ENCODE measurements around the gene FAM186B. TPM values are rescaled to one million over a fixed set of nuclear protein-coding genes. Genes with fewer than 3 reads are reported as not detected.
"Not testable (repeated sequence)": the region's sequence is repeated elsewhere in the genome, so short reads cannot be mapped to it uniquely, and the experiment has no call there.

Gene FAM186B
- polyA plus RNA-seq, 1 donor: 1.8 TPM

DNA sequence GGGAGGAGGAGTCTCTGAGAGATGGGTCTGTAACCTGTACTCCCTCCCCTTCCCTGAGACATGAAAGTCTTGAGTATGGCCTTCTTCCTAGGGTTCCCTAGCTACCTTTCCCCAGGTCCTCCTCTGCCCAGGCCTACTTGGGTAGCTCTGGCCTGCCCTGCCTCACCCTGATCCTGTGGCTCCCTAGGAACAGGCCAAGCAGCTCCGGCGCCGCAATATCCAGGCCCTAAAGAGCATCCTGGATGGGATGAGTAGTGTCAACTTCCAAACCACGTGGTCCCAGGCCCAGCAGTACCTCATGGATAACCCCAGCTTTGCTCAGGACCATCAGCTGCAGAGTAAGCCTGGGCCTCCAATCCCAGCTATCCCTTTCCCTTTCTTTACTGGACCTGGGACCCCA lies 30.2 kb upstream of the FAM186B start:
- DNase-seq (ENCODE audit: low read depth): no peak

DNA sequence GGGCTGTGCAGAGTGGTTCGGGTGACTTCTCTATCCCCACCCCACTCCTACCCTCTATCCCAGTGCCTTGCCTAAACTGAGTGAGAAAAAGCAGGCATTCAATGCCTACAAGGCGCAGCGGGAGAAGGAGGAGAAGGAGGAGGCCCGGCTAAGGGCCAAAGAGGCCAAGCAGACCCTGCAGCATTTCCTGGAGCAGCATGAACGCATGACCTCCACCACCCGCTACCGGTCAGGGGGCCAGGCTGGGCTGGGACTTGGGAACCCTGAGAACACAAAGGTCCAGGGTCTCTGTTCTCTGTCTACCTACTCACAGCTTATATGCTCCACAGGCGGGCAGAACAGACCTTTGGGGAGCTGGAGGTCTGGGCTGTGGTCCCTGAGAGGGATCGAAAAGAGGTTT lies 29.6 kb upstream of the FAM186B start:
- DNase-seq (ENCODE audit: low read depth): no peak

DNA sequence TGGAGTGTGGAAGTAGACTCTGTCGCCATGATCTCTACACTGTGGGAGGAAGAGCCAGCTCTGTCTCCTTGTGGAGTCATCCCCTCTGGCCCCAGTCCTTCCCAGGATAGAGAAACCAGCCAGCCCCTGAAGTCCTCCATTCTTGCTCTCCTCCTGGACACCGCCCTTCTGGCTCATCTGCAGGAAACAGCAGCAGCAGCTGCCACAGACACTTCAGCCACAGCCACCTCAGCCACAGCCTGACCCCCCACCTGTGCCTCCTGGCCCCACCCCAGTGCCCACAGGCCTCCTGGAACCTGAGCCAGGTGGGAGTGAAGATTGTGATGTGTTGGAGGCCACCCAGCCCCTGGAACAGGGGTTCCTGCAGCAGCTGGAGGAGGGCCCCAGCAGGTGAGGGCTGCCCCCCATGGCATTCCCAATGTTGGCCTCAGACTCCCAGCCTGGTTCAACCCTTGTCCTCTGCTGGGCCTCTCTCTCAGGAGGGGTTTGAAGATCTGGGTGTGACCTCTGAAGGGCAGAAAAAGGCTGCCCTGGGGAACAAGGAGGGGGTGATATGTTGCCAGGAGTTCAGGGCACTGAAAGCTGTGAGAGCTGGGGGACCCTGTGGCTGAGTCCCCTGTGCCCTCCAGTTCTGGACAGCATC lies 28.4 kb upstream of the FAM186B start:
- DNase-seq (ENCODE audit: low read depth): no peak

DNA sequence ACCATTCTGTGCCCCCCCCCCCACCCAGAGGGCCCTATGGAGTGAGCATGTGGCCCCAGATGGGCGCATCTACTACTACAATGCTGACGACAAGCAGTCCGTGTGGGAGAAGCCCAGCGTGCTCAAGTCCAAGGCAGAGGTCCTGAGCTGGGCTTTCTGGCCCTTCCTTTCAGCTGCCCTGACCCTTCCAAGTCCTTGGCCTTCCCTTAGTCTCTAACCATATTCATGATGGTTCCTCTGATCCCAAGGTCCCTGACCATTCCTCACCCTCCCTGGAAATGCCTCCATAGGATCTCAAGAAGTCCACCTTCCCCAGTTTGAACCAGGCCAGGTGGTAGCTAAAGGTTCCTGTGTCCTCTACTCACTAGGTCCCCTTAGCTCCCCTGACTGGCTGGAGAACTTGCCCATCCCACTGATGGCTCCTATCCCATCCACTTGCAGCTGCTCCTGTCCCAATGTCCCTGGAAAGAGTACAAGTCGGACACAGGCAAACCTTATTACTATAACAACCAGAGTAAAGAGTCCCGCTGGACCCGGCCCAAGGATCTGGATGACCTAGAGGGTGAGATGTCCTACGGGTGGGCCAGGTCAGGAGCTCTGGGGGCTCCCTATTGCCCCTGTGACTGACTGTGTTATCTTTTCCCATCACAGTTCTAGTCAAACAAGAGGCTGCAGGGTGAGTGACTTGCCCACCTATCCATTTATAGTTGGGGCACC lies 27.7 kb upstream of the FAM186B start:
- DNase-seq (ENCODE audit: low read depth): no peak

DNA sequence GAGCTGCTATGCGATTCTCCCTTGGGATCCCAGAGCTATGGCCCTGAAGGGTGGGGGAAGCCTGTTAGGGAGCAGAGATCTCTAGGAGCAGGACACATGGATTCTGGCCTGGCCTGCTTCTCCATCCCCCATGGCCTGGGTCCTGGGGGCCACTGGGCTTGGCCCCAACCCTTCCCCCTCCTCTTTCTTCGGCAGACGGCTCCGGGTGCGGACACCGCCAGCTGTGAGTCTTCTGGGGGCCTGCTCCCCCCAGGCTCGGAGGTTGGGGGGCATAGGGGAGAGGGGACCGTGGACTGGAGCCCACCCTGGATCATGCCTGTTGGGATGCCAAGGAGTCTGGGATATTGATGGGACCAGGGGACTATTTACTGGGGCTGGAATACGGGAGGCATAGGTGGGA lies 27.0 kb upstream of the FAM186B start:
- DNase-seq (ENCODE audit: low read depth): no peak

DNA sequence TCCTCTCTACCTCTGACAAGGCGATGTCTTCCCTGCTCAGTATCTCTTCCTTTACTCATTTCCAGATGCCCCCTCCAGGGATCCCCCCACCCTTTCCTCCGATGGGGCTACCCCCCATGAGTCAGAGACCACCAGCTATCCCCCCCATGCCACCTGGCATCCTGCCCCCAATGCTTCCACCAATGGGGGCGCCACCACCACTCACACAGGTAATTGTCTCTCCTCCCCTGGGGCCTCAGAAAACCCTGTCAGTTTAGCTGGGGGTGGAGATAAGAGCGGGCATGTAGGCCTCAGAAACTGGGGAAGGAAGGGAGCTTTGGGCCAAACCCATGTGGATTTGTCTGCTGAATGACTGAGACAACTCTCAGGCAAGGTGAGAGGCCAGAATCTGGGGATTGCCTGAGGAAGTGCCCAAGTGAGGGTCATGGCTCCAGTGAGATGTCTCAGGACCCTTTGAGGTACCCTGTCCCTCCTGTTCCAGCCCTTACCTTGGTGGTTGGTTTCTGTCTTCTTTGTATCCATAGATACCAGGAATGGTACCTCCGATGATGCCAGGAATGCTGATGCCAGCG lies 26.0 kb upstream of the FAM186B start:
- no peak for DNase-seq (ENCODE audit: low read depth)

DNA sequence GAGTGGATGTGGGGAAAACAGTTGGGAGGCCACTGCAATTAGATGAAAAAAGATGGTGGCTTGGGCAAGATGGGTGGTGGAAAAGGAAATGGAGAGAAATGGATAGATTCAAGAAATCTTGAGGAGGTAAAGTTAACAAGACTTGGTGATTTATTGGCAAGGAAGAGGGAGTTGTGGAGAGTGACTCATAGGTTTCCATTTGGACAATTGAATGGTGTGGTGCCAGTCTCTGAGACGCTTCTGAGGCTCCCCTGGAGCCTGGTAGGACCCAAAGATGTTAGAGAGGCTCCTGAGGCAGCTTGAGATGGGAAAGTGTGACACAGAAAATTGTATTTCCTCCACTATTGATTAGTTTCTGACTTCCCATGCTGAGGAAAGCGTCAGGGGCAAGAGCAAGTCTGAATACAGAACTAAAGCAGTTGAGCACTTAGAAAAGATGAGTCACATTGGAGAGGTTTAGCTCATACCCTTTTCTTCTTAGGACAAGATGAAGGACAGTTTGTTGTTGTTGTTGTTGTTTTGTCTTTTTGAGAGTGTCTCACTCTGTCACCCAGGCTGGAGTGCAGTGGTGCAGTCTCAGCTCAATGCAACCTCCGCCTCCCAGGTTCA lies 22.4 kb upstream of the FAM186B start:
- no peak for DNase-seq (ENCODE audit: low read depth)

DNA sequence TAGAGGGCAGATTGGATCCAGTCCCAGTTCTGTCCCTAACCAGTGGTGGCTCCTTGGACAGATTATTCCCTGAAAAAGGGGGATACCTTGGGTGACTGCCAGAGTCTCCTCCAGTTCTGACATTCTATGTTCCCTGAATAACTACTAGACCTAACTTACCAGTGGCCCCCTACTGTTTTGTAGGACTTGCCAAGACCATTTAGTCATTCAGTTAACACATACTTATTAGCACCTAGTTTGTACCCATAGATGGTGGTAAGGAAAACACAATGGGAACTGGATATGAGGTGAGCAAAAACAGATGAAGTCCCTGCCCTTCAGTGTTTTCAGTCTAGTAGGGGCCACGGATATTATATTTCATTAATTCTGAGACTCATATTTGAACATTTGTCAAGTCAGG lies 21.4 kb upstream of the FAM186B start:
- no peak for DNase-seq (ENCODE audit: low read depth)

DNA sequence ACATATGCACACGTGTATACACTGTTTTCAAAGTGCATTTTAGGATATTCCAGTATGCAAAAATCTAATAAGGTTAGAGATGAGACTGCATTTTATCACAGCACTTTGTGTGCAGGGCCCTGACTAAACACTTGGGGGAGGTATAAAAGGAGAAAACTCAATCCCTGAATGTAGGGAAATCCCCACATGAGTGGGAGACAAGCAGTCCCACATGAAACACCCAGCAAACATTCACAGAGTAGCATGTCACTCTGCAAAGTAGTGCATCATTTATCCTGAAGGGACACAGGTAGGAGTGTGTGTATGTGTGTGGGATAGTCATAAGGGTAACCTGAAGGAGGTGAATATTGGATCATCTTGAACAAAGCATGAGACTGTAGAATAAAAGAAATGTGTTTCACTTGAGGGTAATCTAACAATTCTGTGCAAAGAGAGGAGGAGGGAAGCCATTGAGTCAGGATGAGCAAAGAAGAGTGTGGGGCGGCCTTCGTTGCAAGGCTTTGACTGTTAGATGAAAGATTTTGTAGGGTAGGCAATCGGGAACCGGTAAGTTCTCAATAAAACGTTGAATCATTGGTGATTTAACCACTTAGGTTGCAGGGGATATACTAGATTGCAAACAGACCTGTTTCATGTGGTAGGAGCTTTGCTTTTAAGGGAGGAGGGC lies 20.9 kb upstream of the FAM186B start:
- DNase-seq (ENCODE audit: low read depth): no peak

DNA sequence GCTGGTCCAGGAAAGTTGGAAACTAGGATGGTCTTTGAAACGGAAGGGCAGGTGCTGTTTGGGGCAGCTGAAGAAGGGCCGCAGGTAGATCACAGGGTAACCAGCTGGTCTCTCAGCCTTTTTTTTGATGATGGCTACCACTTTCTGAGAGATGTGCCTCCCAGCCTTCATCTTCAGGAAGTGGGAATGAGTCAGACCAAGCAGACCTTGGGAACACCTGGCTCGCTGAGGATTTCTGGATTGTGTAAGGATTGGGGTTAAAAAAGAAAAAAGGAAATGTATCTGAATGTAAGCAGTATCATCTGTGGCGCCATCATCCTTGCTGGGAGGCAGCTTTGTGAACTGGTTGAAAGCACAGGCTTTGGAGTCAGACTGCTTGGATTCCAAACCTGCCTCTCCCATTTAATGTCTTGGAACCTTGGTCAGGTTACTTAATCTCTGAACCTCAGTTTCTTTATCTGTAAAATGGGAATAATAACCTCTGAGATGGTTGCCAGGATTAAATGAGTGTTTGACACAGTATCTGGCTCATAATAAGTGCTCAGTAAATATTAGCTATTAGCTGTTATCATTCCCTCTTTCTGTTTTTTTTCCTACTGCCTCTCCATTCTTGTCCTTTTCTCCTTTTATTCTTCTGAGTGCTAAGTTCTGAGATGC lies 19.6 kb upstream of the FAM186B start:
- DNase-seq (ENCODE audit: low read depth): no peak

DNA sequence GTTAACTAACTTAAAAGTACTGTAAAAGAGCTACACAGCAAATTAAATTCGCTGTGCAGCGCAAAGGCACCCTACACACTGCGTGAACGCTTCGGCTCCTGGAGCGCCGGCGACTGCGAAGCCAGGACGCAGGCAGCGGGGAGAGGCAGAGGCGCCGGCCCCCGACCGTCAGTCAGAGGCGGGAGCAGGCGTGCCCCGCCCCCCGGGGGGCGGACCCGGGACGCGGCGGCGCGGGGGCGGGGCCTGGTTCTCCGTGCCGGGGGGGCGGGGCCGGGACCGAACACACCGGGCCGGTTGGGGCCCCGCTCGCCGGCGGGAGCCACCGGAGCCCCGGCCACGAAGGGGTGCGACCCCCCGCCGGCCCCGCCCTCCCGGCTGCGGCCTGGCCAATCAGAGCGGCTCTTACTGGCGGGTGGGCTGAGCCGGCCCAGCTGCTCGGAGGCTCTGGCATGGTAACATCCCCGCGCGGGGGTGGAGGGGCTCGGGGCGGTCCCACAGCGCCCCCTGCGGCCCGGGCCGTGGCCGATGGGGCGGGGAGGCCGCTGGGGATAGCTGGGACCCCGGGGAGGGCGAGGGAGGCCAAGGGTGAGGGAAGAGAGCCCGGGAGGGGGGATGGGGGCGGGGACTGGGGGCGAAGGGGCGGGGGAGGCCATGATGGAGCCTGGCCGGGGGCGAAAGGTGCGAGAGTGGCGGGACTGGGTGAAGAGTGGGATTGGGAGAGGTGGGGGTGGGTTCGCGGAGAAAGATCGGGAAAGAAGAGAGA lies 17.9 kb upstream of the FAM186B start, which contains the start of gene PRPF40B:
Gene PRPF40B (plus strand): TSS at position 420 of the 763 bp plus-strand sequence. CDS start 30 bp downstream, at position 450.
- DNase-seq (ENCODE audit: low read depth): no peak

DNA sequence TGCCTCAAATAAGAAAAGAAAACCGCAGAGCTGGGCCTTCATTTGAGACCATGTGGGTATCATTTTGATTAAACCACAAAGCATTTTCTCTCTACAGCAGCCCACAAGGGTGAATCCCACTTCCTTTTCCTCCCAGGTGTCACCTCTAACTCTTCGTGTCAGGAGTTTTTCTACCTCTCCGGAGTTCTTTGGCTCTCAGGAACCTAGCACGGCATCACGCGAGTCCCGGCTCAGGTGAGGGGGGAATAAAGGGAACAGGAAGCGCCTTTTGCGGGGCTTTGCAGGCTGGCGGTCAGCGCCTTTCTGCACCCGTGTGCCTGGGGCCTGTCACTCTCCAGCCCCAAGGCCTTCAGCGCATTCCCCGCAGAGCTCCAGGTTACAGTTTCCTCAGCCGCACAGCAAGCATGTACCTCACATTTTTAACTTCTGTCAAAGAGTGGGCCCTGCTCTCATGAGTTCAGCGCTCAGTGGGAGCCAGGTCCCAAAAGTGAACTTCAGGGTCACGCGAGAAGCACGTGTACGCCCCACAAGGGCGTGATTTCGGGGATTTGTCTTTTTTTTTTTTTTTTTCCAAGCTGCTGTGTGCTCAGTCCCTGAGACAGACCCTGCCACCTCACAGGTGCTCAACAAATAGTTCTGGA lies 17.2 kb upstream of the FAM186B start:
- no peak for DNase-seq (ENCODE audit: low read depth)

DNA sequence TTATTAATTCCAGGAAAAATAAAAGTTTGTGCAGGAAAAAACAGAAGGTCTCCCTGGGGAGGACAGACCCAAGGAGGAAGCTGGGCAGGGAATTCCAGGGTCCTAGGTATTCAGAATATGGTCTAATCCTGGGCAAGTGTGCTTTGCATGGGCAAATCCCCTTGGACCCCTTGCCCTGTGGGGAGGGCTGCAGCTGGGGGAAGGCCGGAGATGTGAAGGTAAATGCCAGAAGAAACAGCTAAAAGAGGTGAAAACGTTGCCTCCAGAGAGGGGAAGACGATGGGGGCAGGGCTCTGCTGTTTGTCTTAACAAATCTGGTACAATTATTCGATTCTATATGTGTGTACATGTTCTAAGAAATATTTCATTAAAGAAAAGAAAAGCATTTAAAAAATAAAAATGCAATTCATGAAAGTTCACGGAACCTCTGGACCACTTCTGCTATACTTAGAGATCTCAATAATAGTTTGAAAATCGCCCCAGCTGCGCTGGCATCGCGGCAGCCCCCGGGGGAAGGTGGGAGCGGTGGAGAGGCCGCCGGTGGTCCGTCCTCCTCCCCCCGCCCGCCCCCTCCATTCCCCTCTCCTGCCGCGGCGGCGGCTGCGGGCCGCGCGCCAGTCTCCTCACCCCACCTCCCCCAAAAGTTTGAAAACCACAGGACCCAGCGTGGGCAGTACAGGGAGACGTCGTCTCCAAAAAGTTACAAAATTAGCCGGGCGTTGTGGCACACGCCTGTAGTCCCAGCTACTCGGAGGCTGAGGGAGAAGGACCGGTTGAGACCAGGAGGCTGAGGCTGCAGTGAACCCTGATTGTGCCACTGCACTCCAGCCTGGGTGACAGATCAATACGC lies 16.4 kb upstream of the FAM186B start:
- DNase-seq (ENCODE audit: low read depth): no peak

DNA sequence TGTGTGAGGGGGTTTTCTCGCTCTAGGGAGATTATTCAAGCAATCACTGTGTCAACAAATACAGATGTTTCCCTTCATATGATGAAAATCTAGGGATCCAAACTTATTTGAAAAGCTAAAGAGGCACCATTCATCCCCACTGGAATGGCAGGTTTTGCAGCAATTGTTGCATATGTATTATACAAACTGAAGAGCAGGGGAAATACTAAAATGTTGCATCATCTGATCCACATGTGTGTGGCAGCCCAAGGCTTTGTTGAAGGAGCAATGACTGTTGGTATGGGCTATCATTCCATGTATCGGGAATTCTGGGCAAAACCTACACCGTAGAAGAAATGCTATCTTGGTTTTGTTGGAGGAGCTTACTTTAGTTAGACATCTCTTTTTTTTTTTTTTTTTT lies 13.8 kb upstream of the FAM186B start:
- DNase-seq (ENCODE audit: low read depth): no peak

DNA sequence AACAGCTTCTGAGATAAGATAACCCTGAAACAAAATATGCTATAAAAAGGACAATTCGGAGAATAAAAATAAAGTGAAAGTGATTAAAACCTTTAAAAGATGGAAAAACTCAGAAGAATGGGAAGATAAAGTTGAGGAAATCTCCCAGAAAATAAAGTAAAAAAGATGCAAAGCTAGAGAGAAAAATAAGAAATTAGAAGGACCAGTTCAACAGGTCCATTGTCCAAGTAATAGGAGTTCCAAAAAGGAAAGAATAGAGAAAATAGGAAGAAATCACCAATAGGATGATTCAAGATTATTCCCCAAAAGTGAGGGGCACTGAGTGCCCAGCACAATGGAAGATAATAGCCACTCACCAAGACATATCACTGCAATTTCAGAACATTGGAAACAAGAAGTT lies 13.1 kb upstream of the FAM186B start:
- no peak for DNase-seq (ENCODE audit: low read depth)

DNA sequence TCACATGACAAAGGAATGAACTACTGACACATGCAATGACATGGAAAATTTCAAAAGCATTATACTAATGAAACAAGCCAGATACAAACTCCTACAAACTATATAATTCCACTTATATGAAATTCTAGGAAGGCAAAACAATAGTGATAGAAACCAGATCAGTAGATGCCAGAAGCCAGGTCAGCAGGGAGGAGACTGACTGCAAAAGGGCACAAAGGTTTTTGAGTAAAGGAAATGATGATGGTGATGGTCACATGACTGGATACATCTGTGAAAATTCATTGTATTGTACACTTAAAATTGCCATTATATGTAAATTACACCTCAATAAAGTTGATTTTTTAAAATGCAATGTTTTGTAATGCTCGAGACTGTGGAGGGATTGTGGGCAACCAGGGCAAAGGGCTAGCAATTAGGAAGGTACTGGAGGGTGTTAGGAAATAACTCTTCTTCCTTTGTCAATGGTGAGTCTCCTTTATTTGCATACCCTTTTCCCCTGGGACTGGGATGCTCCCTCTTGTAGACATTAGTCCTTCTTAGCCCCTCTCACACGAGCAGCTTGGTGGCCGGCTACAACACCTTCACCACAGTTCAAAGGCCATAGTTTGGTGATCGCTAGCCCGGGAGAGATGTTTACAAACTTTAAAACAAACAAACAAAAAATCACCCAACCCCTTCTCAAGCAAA lies 11.2 kb upstream of the FAM186B start:
- no peak for DNase-seq (ENCODE audit: low read depth)

DNA sequence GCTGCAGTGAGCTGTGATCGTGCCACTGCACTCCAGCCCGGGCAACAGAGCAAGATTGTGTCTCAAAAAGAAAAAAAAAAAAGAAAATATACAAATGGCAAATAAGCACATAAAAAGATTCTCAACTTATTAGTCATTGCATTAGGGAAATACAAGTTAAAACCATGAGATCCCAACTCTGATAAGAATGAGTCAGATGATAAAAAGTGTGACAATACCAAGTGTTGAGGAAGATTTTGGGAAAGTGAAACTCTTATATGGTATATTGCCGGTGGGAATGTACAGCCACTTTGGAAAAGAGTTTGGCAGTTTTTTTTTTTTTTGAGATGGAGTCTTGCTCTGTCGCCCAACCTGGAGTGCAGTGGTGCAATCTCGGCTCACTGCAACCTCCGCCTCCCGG lies 10.3 kb upstream of the FAM186B start:
- DNase-seq (ENCODE audit: low read depth): no peak

DNA sequence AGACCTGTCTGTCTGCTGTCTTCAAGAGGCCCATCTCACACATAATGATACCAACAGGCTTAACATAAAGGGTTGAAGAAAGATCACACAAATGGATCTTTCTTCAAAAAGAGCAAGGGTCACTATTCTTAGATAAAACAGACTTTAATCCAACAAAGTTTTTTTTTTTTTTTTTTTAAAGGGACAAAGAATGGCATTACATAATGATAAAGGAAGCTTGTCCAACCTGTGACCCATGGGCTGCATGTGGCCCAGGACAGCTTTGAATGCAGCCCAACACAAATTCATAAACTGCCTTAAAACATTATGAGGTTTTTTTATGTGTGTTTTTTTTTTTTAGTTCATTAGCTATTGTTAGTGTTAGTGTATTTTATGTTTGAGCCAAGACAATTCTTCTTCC lies 6.8 kb upstream of the FAM186B start:
- DNase-seq (ENCODE audit: low read depth): no peak

DNA sequence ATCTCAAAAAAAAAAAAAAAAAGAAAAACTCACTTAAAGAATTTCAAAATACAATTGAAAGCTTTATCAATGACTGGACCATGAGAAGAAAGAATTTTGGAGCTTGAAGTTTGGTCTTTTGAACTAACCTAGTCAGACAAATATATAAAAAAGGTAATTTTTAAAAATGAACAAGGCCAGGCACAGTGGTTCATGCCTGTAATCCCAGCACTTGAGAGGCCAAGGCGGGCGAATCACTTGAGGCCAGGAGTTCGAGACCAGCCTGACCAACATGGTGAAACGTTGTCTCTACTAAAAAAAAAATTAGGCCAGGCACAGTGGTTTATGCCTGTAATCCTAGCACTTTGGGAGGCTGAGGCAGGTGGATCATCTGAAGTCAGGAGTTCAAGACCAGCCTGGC lies 5.3 kb upstream of the FAM186B start:
- DNase-seq (ENCODE audit: low read depth): not testable (repeated sequence)
